Measurements from ENCODE around the gene LRRN3.
A peak's percentile ranks its signal among the peaks of the same experiment; 100 is the strongest.

LRRN3 gene

GRCh38 chr7:111090846-111091245 is at the start of gene LRRN3:
Gene LRRN3, plus strand, starts transcription at chr7:111091127. Its CDS starts 31,646 bp downstream, at chr7:111122773.
- H3K9ac ChIP-seq (ENCODE audit: low read depth in 1 of 2, low read length in 2 of 2), result no peak within 1 kb of the TSS
- H3K27me3 ChIP-seq (ENCODE audit: control insufficient read depth in 2 of 2, insufficient read depth in 2 of 2, low read length in 2 of 2), result no peaks in the 10 kb centered on the region
- peak within 1 kb of the TSS in 1 of 2 donors; percentile 54 for H3K4me3 ChIP-seq (ENCODE audit: low read length in 2 of 2)
- H3K9me3 ChIP-seq (ENCODE audit: control insufficient read depth in 2 of 2, low read length in 2 of 2), result no peaks in the 10 kb centered on the region
- H3K4me1 ChIP-seq (ENCODE audit: control insufficient read depth in 2 of 2, insufficient read depth in 2 of 2, low read length in 2 of 2), result no peaks in the 10 kb centered on the region
- H3K27ac ChIP-seq (ENCODE audit: low read depth in 2 of 2, low read length in 2 of 2), result no peak within 1 kb of the TSS
- H3K36me3 ChIP-seq (ENCODE audit: control insufficient read depth in 2 of 2, insufficient read depth in 2 of 2, low read length in 2 of 2), result no peaks in the 10 kb centered on the region

GRCh38 chr7:111041577-111041976 is 49.4 kb upstream of the LRRN3 start:
- Histone ChIP-seq H3K4me3 (ENCODE audit: low read length in 2 of 2) (no peak overlapping the region), H3K4me1 (ENCODE audit: control insufficient read depth in 2 of 2, insufficient read depth in 2 of 2, low read length in 2 of 2) (no peaks in the 10 kb centered on the region), H3K27me3 (ENCODE audit: control insufficient read depth in 2 of 2, insufficient read depth in 2 of 2, low read length in 2 of 2) (no peaks in the 10 kb centered on the region), H3K9ac (ENCODE audit: low read depth in 1 of 2, low read length in 2 of 2) (no peak overlapping the region), H3K36me3 (ENCODE audit: control insufficient read depth in 2 of 2, insufficient read depth in 2 of 2, low read length in 2 of 2) (no peaks in the 10 kb centered on the region), H3K9me3 (ENCODE audit: control insufficient read depth in 2 of 2, low read length in 2 of 2) (no peaks in the 10 kb centered on the region), H3K27ac (ENCODE audit: low read depth in 2 of 2, low read length in 2 of 2) (no peak overlapping the region)

GRCh38 chr7:111042842-111043241 is 48.1 kb upstream of the LRRN3 start:
- Histone ChIP-seq H3K4me3 (ENCODE audit: low read length in 2 of 2) (no peak overlapping the region), H3K27ac (ENCODE audit: low read depth in 2 of 2, low read length in 2 of 2) (no peak overlapping the region), H3K4me1 (ENCODE audit: control insufficient read depth in 2 of 2, insufficient read depth in 2 of 2, low read length in 2 of 2) (no peaks in the 10 kb centered on the region), H3K36me3 (ENCODE audit: control insufficient read depth in 2 of 2, insufficient read depth in 2 of 2, low read length in 2 of 2) (no peaks in the 10 kb centered on the region), H3K27me3 (ENCODE audit: control insufficient read depth in 2 of 2, insufficient read depth in 2 of 2, low read length in 2 of 2) (no peaks in the 10 kb centered on the region), H3K9me3 (ENCODE audit: control insufficient read depth in 2 of 2, low read length in 2 of 2) (no peaks in the 10 kb centered on the region), H3K9ac (ENCODE audit: low read depth in 1 of 2, low read length in 2 of 2) (no peak overlapping the region)

GRCh38 chr7:111043561-111043960 is 47.4 kb upstream of the LRRN3 start:
- no peak overlapping the region for H3K9ac ChIP-seq (ENCODE audit: low read depth in 1 of 2, low read length in 2 of 2)
- no peak overlapping the region for H3K27ac ChIP-seq (ENCODE audit: low read depth in 2 of 2, low read length in 2 of 2)
- H3K27me3 ChIP-seq (ENCODE audit: control insufficient read depth in 2 of 2, insufficient read depth in 2 of 2, low read length in 2 of 2), result no peaks in the 10 kb centered on the region
- no peaks in the 10 kb centered on the region for H3K4me1 ChIP-seq (ENCODE audit: control insufficient read depth in 2 of 2, insufficient read depth in 2 of 2, low read length in 2 of 2)
- no peak overlapping the region for H3K4me3 ChIP-seq (ENCODE audit: low read length in 2 of 2)
- no peaks in the 10 kb centered on the region for H3K9me3 ChIP-seq (ENCODE audit: control insufficient read depth in 2 of 2, low read length in 2 of 2)
- no peaks in the 10 kb centered on the region for H3K36me3 ChIP-seq (ENCODE audit: control insufficient read depth in 2 of 2, insufficient read depth in 2 of 2, low read length in 2 of 2)

GRCh38 chr7:111045449-111045848 is 45.5 kb upstream of the LRRN3 start:
- Histone ChIP-seq H3K4me1 (ENCODE audit: control insufficient read depth in 2 of 2, insufficient read depth in 2 of 2, low read length in 2 of 2) (no peaks in the 10 kb centered on the region), H3K27ac (ENCODE audit: low read depth in 2 of 2, low read length in 2 of 2) (no peak overlapping the region), H3K36me3 (ENCODE audit: control insufficient read depth in 2 of 2, insufficient read depth in 2 of 2, low read length in 2 of 2) (no peaks in the 10 kb centered on the region), H3K9me3 (ENCODE audit: control insufficient read depth in 2 of 2, low read length in 2 of 2) (no peaks in the 10 kb centered on the region), H3K4me3 (ENCODE audit: low read length in 2 of 2) (no peak overlapping the region), H3K9ac (ENCODE audit: low read depth in 1 of 2, low read length in 2 of 2) (no peak overlapping the region), H3K27me3 (ENCODE audit: control insufficient read depth in 2 of 2, insufficient read depth in 2 of 2, low read length in 2 of 2) (no peaks in the 10 kb centered on the region)

- Histone ChIP-seq H3K36me3 (ENCODE audit: control insufficient read depth in 2 of 2, insufficient read depth in 2 of 2, low read length in 2 of 2) (no peaks in the 10 kb centered on the region), H3K9me3 (ENCODE audit: control insufficient read depth in 2 of 2, low read length in 2 of 2) (no peaks in the 10 kb centered on the region), H3K27me3 (ENCODE audit: control insufficient read depth in 2 of 2, insufficient read depth in 2 of 2, low read length in 2 of 2) (no peaks in the 10 kb centered on the region)
These were observed 43.3 kb upstream of the LRRN3 start for GRCh38 chr7:111047595-111047994.

GRCh38 chr7:111049971-111050680 is 40.8 kb upstream of the LRRN3 start:
- no peak overlapping the region for H3K27ac ChIP-seq (ENCODE audit: low read depth in 2 of 2, low read length in 2 of 2)
- H3K36me3 ChIP-seq (ENCODE audit: control insufficient read depth in 2 of 2, insufficient read depth in 2 of 2, low read length in 2 of 2), result no peaks in the 10 kb centered on the region
- H3K4me3 ChIP-seq (ENCODE audit: low read length in 2 of 2), result no peak overlapping the region
- H3K9ac ChIP-seq (ENCODE audit: low read depth in 1 of 2, low read length in 2 of 2), result no peak overlapping the region
- H3K4me1 ChIP-seq (ENCODE audit: control insufficient read depth in 2 of 2, insufficient read depth in 2 of 2, low read length in 2 of 2), result no peaks in the 10 kb centered on the region
- H3K9me3 ChIP-seq (ENCODE audit: control insufficient read depth in 2 of 2, low read length in 2 of 2), result no peaks in the 10 kb centered on the region
- no peaks in the 10 kb centered on the region for H3K27me3 ChIP-seq (ENCODE audit: control insufficient read depth in 2 of 2, insufficient read depth in 2 of 2, low read length in 2 of 2)

More at GRCh38 chr7:111047595-111047994, 43.3 kb upstream of the LRRN3 start:
- Histone ChIP-seq H3K4me3 (ENCODE audit: low read length in 2 of 2) (no peak overlapping the region), H3K9ac (ENCODE audit: low read depth in 1 of 2, low read length in 2 of 2) (no peak overlapping the region), H3K4me1 (ENCODE audit: control insufficient read depth in 2 of 2, insufficient read depth in 2 of 2, low read length in 2 of 2) (no peaks in the 10 kb centered on the region), H3K27ac (ENCODE audit: low read depth in 2 of 2, low read length in 2 of 2) (no peak overlapping the region)

GRCh38 chr7:111050875-111051416 is 40.0 kb upstream of the LRRN3 start:
- Histone ChIP-seq H3K4me1 (ENCODE audit: control insufficient read depth in 2 of 2, insufficient read depth in 2 of 2, low read length in 2 of 2) (no peaks in the 10 kb centered on the region), H3K36me3 (ENCODE audit: control insufficient read depth in 2 of 2, insufficient read depth in 2 of 2, low read length in 2 of 2) (no peaks in the 10 kb centered on the region), H3K9ac (ENCODE audit: low read depth in 1 of 2, low read length in 2 of 2) (no peak overlapping the region), H3K27me3 (ENCODE audit: control insufficient read depth in 2 of 2, insufficient read depth in 2 of 2, low read length in 2 of 2) (no peaks in the 10 kb centered on the region), H3K9me3 (ENCODE audit: control insufficient read depth in 2 of 2, low read length in 2 of 2) (no peaks in the 10 kb centered on the region), H3K4me3 (ENCODE audit: low read length in 2 of 2) (no peak overlapping the region), H3K27ac (ENCODE audit: low read depth in 2 of 2, low read length in 2 of 2) (no peak overlapping the region)

GRCh38 chr7:111051832-111052231 is 39.1 kb upstream of the LRRN3 start:
- no peaks in the 10 kb centered on the region for H3K9me3 ChIP-seq (ENCODE audit: control insufficient read depth in 2 of 2, low read length in 2 of 2)
- no peaks in the 10 kb centered on the region for H3K36me3 ChIP-seq (ENCODE audit: control insufficient read depth in 2 of 2, insufficient read depth in 2 of 2, low read length in 2 of 2)
- no peaks in the 10 kb centered on the region for H3K4me1 ChIP-seq (ENCODE audit: control insufficient read depth in 2 of 2, insufficient read depth in 2 of 2, low read length in 2 of 2)
- no peak overlapping the region for H3K27ac ChIP-seq (ENCODE audit: low read depth in 2 of 2, low read length in 2 of 2)
- H3K27me3 ChIP-seq (ENCODE audit: control insufficient read depth in 2 of 2, insufficient read depth in 2 of 2, low read length in 2 of 2), result no peaks in the 10 kb centered on the region
- no peak overlapping the region for H3K4me3 ChIP-seq (ENCODE audit: low read length in 2 of 2)
- no peak overlapping the region for H3K9ac ChIP-seq (ENCODE audit: low read depth in 1 of 2, low read length in 2 of 2)

- Histone ChIP-seq H3K36me3 (ENCODE audit: control insufficient read depth in 2 of 2, insufficient read depth in 2 of 2, low read length in 2 of 2) (no peaks in the 10 kb centered on the region), H3K27ac (ENCODE audit: low read depth in 2 of 2, low read length in 2 of 2) (no peak overlapping the region), H3K4me3 (ENCODE audit: low read length in 2 of 2) (no peak overlapping the region), H3K27me3 (ENCODE audit: control insufficient read depth in 2 of 2, insufficient read depth in 2 of 2, low read length in 2 of 2) (no peaks in the 10 kb centered on the region), H3K9me3 (ENCODE audit: control insufficient read depth in 2 of 2, low read length in 2 of 2) (no peaks in the 10 kb centered on the region), H3K9ac (ENCODE audit: low read depth in 1 of 2, low read length in 2 of 2) (no peak overlapping the region), H3K4me1 (ENCODE audit: control insufficient read depth in 2 of 2, insufficient read depth in 2 of 2, low read length in 2 of 2) (no peaks in the 10 kb centered on the region)
These were observed 37.9 kb upstream of the LRRN3 start for GRCh38 chr7:111053035-111053434.

Measured in mucosa of rectum (tissue), 2 donors.